H1 (cell line): ENCODE data around the gene MMADHC. TPM values are rescaled to one million over a fixed set of nuclear protein-coding genes. Genes with fewer than 3 reads are reported as not detected.
"Not testable (repeated sequence)": the region's sequence is repeated elsewhere in the genome, so short reads cannot be mapped to it uniquely, and the experiment has no call there.

ENCODE experiments used
- CTCF ChIA-PET: fragments of 300-600 bp; sonication (Branson Sonifier 250); formaldehyde crosslinking; loops from one replicate; lab custom pipeline; 2021; ENCODE audit not compliant: partially characterized antibody; lab: Charles Lee
- POLR2A ChIA-PET: fragments of 300-600 bp; sonication (Branson Sonifier 250); formaldehyde crosslinking; loops from one replicate; lab custom pipeline; 2021; ENCODE audit warnings: inconsistent platforms; ENCODE audit not compliant: partially characterized antibody; lab: Charles Lee
- DNase-seq, 2 experiments: peaks; one replicate each; pipeline versions ENCODE4 v3.0.0 to v3.0.0-alpha.2; 2010 to 2022; ENCODE audit warnings: low spot score in 2 of 2, low read depth in 1 of 2, mixed read lengths in 1 of 2
- FAIRE-seq: peaks from 2 replicates; lab custom pipeline; 2011; peaks lifted over from hg19 to GRCh38; lab: Jason Lieb, UNC
- H2AFZ ChIP-seq: 2 replicates; pipeline ENCODE4 v1.8.1; 2012; ENCODE audit warnings: low read length, inconsistent platforms
- H2AK5ac ChIP-seq: 2 replicates; pipeline ENCODE4 v1.6.1; 2013; ENCODE audit warnings: low read depth, low read length
- H2BK120ac ChIP-seq: replicated peaks from 2 replicates; pipeline ENCODE3; 2013; ENCODE audit warnings: low read depth, low read length, inconsistent platforms
- H2BK12ac ChIP-seq: 2 replicates; pipeline ENCODE4 v1.6.1; 2013; ENCODE audit warnings: low read depth, low read length
- H2BK15ac ChIP-seq: 2 replicates; pipeline ENCODE4 v1.6.1; 2013; ENCODE audit warnings: low read length
- H2BK20ac ChIP-seq: 2 replicates; pipeline ENCODE4 v1.6.1; 2013; ENCODE audit warnings: low read length
- H2BK5ac ChIP-seq: 2 replicates; pipeline ENCODE4 v1.6.1; 2013; ENCODE audit warnings: low read depth, low read length
- H3K14ac ChIP-seq: 2 replicates; pipeline ENCODE4 v1.6.1; 2013; ENCODE audit warnings: inconsistent platforms; ENCODE audit not compliant: insufficient read length
- H3K18ac ChIP-seq: 2 replicates; pipeline ENCODE4 v1.6.1; 2013; ENCODE audit warnings: low read length; ENCODE audit errors: extremely low read depth
- H3K23ac ChIP-seq: 2 replicates; pipeline ENCODE4 v1.6.1; 2013; ENCODE audit warnings: inconsistent platforms; ENCODE audit not compliant: insufficient read length
- H3K23me2 ChIP-seq: 2 replicates; pipeline ENCODE4 v1.6.1; 2013; ENCODE audit warnings: low read depth, low read length
- H3K27ac ChIP-seq: 2 replicates; pipeline ENCODE4 v1.6.1; 2011; ENCODE audit warnings: low read depth, low read length, inconsistent platforms
- H3K27me3 ChIP-seq, 4 experiments: replicated peaks in 1 of 4; 1 replicate in 1 of 4; 2 replicates in 3 of 4; pipeline versions ENCODE4 v1.6.1 to v1.8.1; 2011 to 2013; ENCODE audit warnings: low read length in 3 of 4, mild to moderate bottlenecking in 3 of 4, inconsistent platforms in 2 of 4, mixed read lengths in 2 of 4, moderate library complexity in 1 of 4; ENCODE audit not compliant: control insufficient read depth in 3 of 4, insufficient read depth in 3 of 4; ENCODE audit errors: extremely low read depth in 1 of 4
- H3K36me3 ChIP-seq, 4 experiments: 2 replicates each; pipeline versions ENCODE4 v1.6.1 to v1.8.1; 2011 to 2013; ENCODE audit warnings: mild to moderate bottlenecking in 4 of 4, low read length in 3 of 4, moderate library complexity in 2 of 4, control low read depth in 1 of 4, inconsistent platforms in 1 of 4; ENCODE audit not compliant: insufficient read depth in 4 of 4, control insufficient read depth in 2 of 4
- H3K4ac ChIP-seq: replicated peaks from 2 replicates; pipeline ENCODE3; 2013; ENCODE audit warnings: low read length, low read depth, mixed read lengths, inconsistent platforms; ENCODE audit not compliant: insufficient read length
- H3K4me1 ChIP-seq, 4 experiments: replicated peaks in 1 of 4; 1 replicate in 1 of 4; 2 replicates in 3 of 4; pipeline versions ENCODE4 v1.6.1 to v1.8.1; 2011 to 2013; ENCODE audit warnings: low read length in 3 of 4, inconsistent platforms in 2 of 4, mixed read lengths in 1 of 4; ENCODE audit not compliant: insufficient read depth in 4 of 4, control insufficient read depth in 3 of 4
- H3K4me2 ChIP-seq, 2 experiments: 2 replicates each; pipeline versions ENCODE4 v1.6.1 to v1.8.1; 2011 to 2013; ENCODE audit warnings: low read depth in 2 of 2, low read length in 2 of 2, control low read depth in 1 of 2, inconsistent platforms in 1 of 2, mild to moderate bottlenecking in 1 of 2; ENCODE audit not compliant: insufficient read depth in 1 of 2
- H3K4me3 ChIP-seq, 4 experiments: fragments of 200-600, 300-600 bp in 1 of 4; sonication (generic), shearing (Covaris generic), sonication (Bioruptor Twin) in 1 of 4; 2 replicates each; pipeline versions ENCODE4 v1.5.1 to v1.8.1; 2011 to 2016; ENCODE audit warnings: low read length in 4 of 4, low read depth in 3 of 4, control low read depth in 2 of 4, inconsistent platforms in 2 of 4, mild to moderate bottlenecking in 2 of 4, mixed read lengths in 1 of 4, moderate library complexity in 1 of 4; ENCODE audit not compliant: insufficient read depth in 2 of 4; ENCODE audit errors: extremely low read depth in 1 of 4
- H3K56ac ChIP-seq: replicated peaks from 2 replicates; pipeline ENCODE3; 2013; ENCODE audit warnings: low read depth, mild to moderate bottlenecking, mixed read lengths, low read length, inconsistent platforms; ENCODE audit not compliant: insufficient read length
- H3K79me1 ChIP-seq: 2 replicates; pipeline ENCODE4 v1.6.1; 2013; ENCODE audit warnings: low read depth, low read length, control low read depth
- H3K79me2 ChIP-seq, 2 experiments: 2 replicates each; pipeline versions ENCODE4 v1.6.1 to v1.8.1; 2012 to 2013; ENCODE audit warnings: low read length in 2 of 2, mild to moderate bottlenecking in 2 of 2, inconsistent platforms in 1 of 2; ENCODE audit not compliant: insufficient read depth in 2 of 2, control insufficient read depth in 1 of 2
- H3K9ac ChIP-seq, 4 experiments: replicated peaks in 1 of 4; 1 replicate in 1 of 4; 2 replicates in 3 of 4; pipeline versions ENCODE4 v1.6.1 to v1.8.1; 2011 to 2013; ENCODE audit warnings: low read depth in 3 of 4, low read length in 3 of 4, control low read depth in 2 of 4, mild to moderate bottlenecking in 2 of 4, moderate library complexity in 2 of 4, inconsistent platforms in 1 of 4; ENCODE audit errors: extremely low read depth in 1 of 4
- H3K9me3 ChIP-seq, 2 experiments: 2 replicates each; pipeline versions ENCODE4 v1.6.1 to v1.8.1; 2012 to 2013; ENCODE audit warnings: mild to moderate bottlenecking in 2 of 2, moderate library complexity in 2 of 2, control low read depth in 1 of 2, inconsistent platforms in 1 of 2, low read depth in 1 of 2, low read length in 1 of 2, mixed read lengths in 1 of 2; ENCODE audit not compliant: insufficient read depth in 2 of 2
- H4K20me1 ChIP-seq, 2 experiments: replicated peaks in 1 of 2; 2 replicates each; pipeline versions ENCODE3 to v1.8.1; 2011 to 2013; ENCODE audit warnings: inconsistent platforms in 2 of 2, low read length in 2 of 2, mild to moderate bottlenecking in 1 of 2; ENCODE audit not compliant: insufficient read depth in 2 of 2, control insufficient read depth in 1 of 2
- H4K5ac ChIP-seq: 2 replicates; pipeline ENCODE4 v1.6.1; 2013; ENCODE audit warnings: low read length, low read depth, mixed read lengths, inconsistent platforms; ENCODE audit not compliant: insufficient read length
- H4K8ac ChIP-seq: 2 replicates; pipeline ENCODE4 v1.8.0; 2013; ENCODE audit warnings: mild to moderate bottlenecking, moderate library complexity, low read length, inconsistent platforms; ENCODE audit not compliant: insufficient read depth; ENCODE audit errors: extremely low read depth
- H4K91ac ChIP-seq: replicated peaks from 2 replicates; pipeline ENCODE3; 2013; ENCODE audit warnings: low read length, mixed read lengths, inconsistent platforms; ENCODE audit not compliant: insufficient read length
- ASH2L ChIP-seq: fragments of 200-600, 300-600 bp; sonication (generic); IDR thresholded peaks from one replicate; pipeline ENCODE4 v1.7.1; 2017; ENCODE audit warnings: low read length
- WGBS, 2 experiments: shearing (Covaris generic) in 1 of 2; methylation state at CpG; one replicate each; pipeline versions ENCODE4 v1.1.6 to v1.1.7; 2013 to 2015; ENCODE audit warnings: low lambda C conversion rate in 2 of 2, mixed read lengths in 2 of 2, inconsistent platforms in 1 of 2, low coverage in 1 of 2, missing lambda C conversion rate in 1 of 2; ENCODE audit not compliant: insufficient replicate concordance in 2 of 2, insufficient coverage in 1 of 2, insufficient read length in 1 of 2; ENCODE audit errors: extremely low coverage in 1 of 2, missing lambda C conversion rate in 1 of 2; 5-methylcytosine and 5-hydroxymethylcytosine counted together
- polyA plus RNA-seq, 7 experiments: library from polyadenylated mRNA; depleted of rRNA in 3 of 7; stranded (reverse) in 5 of 7; unstranded in 2 of 7; fragments of >200 nt in 5 of 7; fragments of 200-250 nt in 2 of 7; gene quantifications; 1 replicate in 5 of 7; 2 replicates in 1 of 7; 4 replicates in 1 of 7; pipeline versions ENCODE4 v1.2.1 to v1.2.3, GENCODE V29; 2011 to 2013; ENCODE audit warnings: missing spikeins in 2 of 7, mixed read lengths in 2 of 7
- total RNA-seq: library from RNA; stranded (reverse); fragmentation: NEBNext Ultra II Directional; extraction: Animal tissue kit (Norgen Biotek cat#: 25700); gene quantifications from 2 replicates; pipeline ENCODE4 v1.2.1, GENCODE V29; 2021

The MMADHC gene
- total and polyA plus RNA-seq, 2 of the 8 experiments (the other 6 are each of a cell fraction or from before 2014, with no cell fraction given): 61.1 to 130 TPM

- no peak for TF ChIP-seq ASH2L
- TF ChIP-seq, all 59 proteins: peak for 0
Measured at GRCh38 chr2:149566652-149567051, 20.9 kb downstream of the MMADHC start (continued).

- H4K20me1 ChIP-seq, H2BK12ac ChIP-seq, H2AFZ ChIP-seq, H3K23ac ChIP-seq, H2BK20ac ChIP-seq, DNase-seq, H4K91ac ChIP-seq, FAIRE-seq, POLR2A ChIA-PET, H3K9ac ChIP-seq, H2BK5ac ChIP-seq, H2BK120ac ChIP-seq, H3K79me2 ChIP-seq, H3K4ac ChIP-seq, H3K4me2 ChIP-seq, H2AK5ac ChIP-seq, H3K9me3 ChIP-seq, H3K27ac ChIP-seq, H3K18ac ChIP-seq, CTCF ChIA-PET, H2BK15ac ChIP-seq, H3K4me3 ChIP-seq, H4K5ac ChIP-seq, H3K23me2 ChIP-seq, H3K4me1 ChIP-seq, H4K8ac ChIP-seq, H3K56ac ChIP-seq, H3K14ac ChIP-seq, H3K27me3 ChIP-seq, H3K79me1 ChIP-seq: not testable (repeated sequence)
- H3K36me3 ChIP-seq: peaks cover 5 to 31% (median 15%) of the 10 kb centered on the region in 4 experiments; a peak in 7 of 8 replicates
- whole genome bisulfite sequencing, 2 experiments: 92% methylated on average over 9 of the region's 9 CpGs; no CpG with 5 or more reads in 1 of the 2 experiments
Measured at GRCh38 chr2:149565625-149566024, 21.9 kb downstream of the MMADHC start.
